ENCODE measurements around the gene KPNA6. TPM values are rescaled to one million over a fixed set of nuclear protein-coding genes. Genes with fewer than 3 reads are reported as not detected.

The KPNA6 gene
- total and polyA plus RNA-seq, 2 of the 4 experiments (the other 2 are of a cell fraction): 27.0 to 50.7 TPM

GRCh38 chr1:32066489-32066873 lies 41.4 kb upstream of the KPNA6 start:
- Histone ChIP-seq H2AK5ac (ENCODE audit: low read depth, low read length) (no peak overlapping the region), H2BK5ac (ENCODE audit: low read depth, low read length, poor library complexity, severe bottlenecking) (no peak overlapping the region), H2BK120ac (ENCODE audit: low read depth, low read length) (no peak overlapping the region), H4K91ac (ENCODE audit: insufficient read depth, low read depth, low read length) (no peak overlapping the region), H3K9me3 (ENCODE audit: control insufficient read depth, insufficient read depth, low read length) (no peaks in the 10 kb centered on the region), H3K9me1 (ENCODE audit: insufficient read depth, low read length) (peaks cover 14% of the 10 kb centered on the region), H3K4me1 (ENCODE audit: control insufficient read depth, insufficient read depth, low read length) (peaks cover 16% of the 10 kb centered on the region), H2AFZ (replicated peaks; ENCODE audit: low read length, poor library complexity) (no peak overlapping the region), H3K4me2 (ENCODE audit: low read depth, low read length) (no peak overlapping the region), H3K79me1 (ENCODE audit: low read depth in 1 of 2, low read length in 2 of 2) (peaks cover 0 to 43% of the 10 kb centered on the region in 2 experiments; a peak in 3 of 4 replicates), H3K14ac (replicated peaks; ENCODE audit: low read depth, low read length) (no peak overlapping the region), H3K27ac (ENCODE audit: insufficient read depth, low read length) (no peak overlapping the region), H3K18ac (ENCODE audit: low read depth, low read length) (no peak overlapping the region), H4K5ac (ENCODE audit: low read depth, low read length) (no peak overlapping the region), H2BK20ac (ENCODE audit: low read depth, low read length) (no peak overlapping the region), H4K8ac (ENCODE audit: low read depth in 2 of 2, low read length in 2 of 2) (no peak overlapping the region; a peak in 1 of 4 replicates), H4K20me1 (ENCODE audit: insufficient read depth, low read length) (peaks cover 18% of the 10 kb centered on the region), H2AK9ac (replicated peaks; ENCODE audit: low read depth, low read length, poor library complexity) (no peak overlapping the region), H3K27me3 (ENCODE audit: control insufficient read depth, insufficient read depth, low read length) (no peaks in the 10 kb centered on the region), H3K23ac (ENCODE audit: low read depth, low read length) (no peak overlapping the region), H3K36me3 (ENCODE audit: control insufficient read depth, insufficient read depth, low read length) (peaks cover 9% of the 10 kb centered on the region), H3K4me3 (ENCODE audit: insufficient read depth, low read depth, low read length) (no peak overlapping the region), H2BK15ac (ENCODE audit: low read depth, low read length) (no peak overlapping the region), H3K9ac (ENCODE audit: low read depth, low read length) (no peak overlapping the region), H3K4ac (ENCODE audit: low read depth, low read length) (no peak overlapping the region), H3K56ac (ENCODE audit: extremely low read depth, insufficient read depth, low read length) (no peak overlapping the region)
- dilution Hi-C loops (cut with HindIII; ENCODE audit: low sequenced_read_pairs, unreplicated experiment) (no loop called here), in situ Hi-C loops (cut with MboI; ENCODE audit: low sequenced_read_pairs) (no loop called here), intact Hi-C loops (cut with micrococcal nuclease) (loop anchor here (10.0 kb wide), 1 partner anchor 272 kb away; no protein-coding TSS in a partner anchor)
- no peak for TF ChIP-seq POLR2A (IDR thresholded peaks at IDR 0.05; ENCODE audit: low read depth, low read length)
- no peak for TF ChIP-seq CHD1 (IDR thresholded peaks at IDR 0.05; ENCODE audit: low read depth, low read length)
- no peak for TF ChIP-seq SMC3 (IDR thresholded peaks at IDR 0.05; ENCODE audit: low read depth, low read length)
- TF ChIP-seq CTCF (conservative IDR thresholded peaks at IDR 0.05; ENCODE audit: low read depth, low read length): no peak
- TF ChIP-seq CEBPB (IDR thresholded peaks at IDR 0.05; ENCODE audit: low read depth, low read length): peak; percentile 26; the same call in 1 of the 2 replicates
- DNase-seq: peak; percentile 79
- no TSS peak for BruUV-seq (replicated peaks)
- POLR2A ChIA-PET (ENCODE audit: unreplicated experiment): no interaction called here
- CTCF ChIA-PET: no interaction called here
- WGBS, 2 experiments (ENCODE audit: extremely low coverage in 2 of 2, insufficient read length in 1 of 2): no CpG with 5 or more reads among the region's 4 CpGs
- no peak for ATAC-seq (ENCODE audit: low read depth)

Data from IMR-90 (cell line).